Hepatocyte (in vitro differentiated cells): ENCODE data around the gene DLG2.

Source experiments
- CTCF ChIP-seq: fragments of 200-600 bp; sonication (generic); IDR thresholded peaks from 2 replicates; pipeline ENCODE4 v1.5.1; 2016; ENCODE audit warnings: antibody characterized with exemption, mild to moderate bottlenecking; ENCODE audit not compliant: poor library complexity
- EZH2 ChIP-seq: fragments of 200-600 bp; sonication (generic); IDR thresholded peaks from 2 replicates; pipeline ENCODE4 v1.6.1; 2016; ENCODE audit warnings: antibody characterized with exemption, mild to moderate bottlenecking, borderline replicate concordance

DNA sequence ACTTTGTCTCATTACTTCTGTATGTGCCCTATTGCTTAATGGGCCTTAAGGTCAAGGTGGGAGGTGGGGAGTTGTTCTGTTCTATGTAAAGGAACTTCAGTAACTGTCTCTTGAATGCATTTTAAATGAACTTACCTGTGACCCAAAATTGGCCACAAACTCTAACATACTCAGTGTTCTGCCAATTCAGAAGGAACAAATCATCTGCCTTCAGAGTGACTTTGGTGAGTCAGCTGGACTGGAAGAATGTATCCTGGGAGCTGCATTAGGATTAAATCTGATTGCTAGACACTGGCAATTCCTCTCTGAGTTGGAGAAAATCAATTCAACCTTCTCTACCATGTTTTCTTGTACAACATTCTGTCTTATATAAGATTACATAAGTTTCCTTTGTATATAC, 1104.8 kb downstream of the DLG2 start:
- no peak for TF ChIP-seq CTCF
- no peak for TF ChIP-seq EZH2
